NCI-H128 (cell line): ENCODE data around the gene ADORA1.

Experiments used
- DNase-seq: peaks from one replicate; lab custom pipeline; 2025; ENCODE audit not compliant: unreplicated experiment; lab: John Stamatoyannopoulos, UW

Gene ADORA1

GRCh38 chr1:203093754-203094410 lies 33.6 kb upstream of the ADORA1 start:
- DNase-seq = no peak

- no peak for DNase-seq
These were observed 32.4 kb upstream of the ADORA1 start for GRCh38 chr1:203095061-203095690.

GRCh38 chr1:203096566-203096965 lies 31.0 kb upstream of the ADORA1 start:
- no peak for DNase-seq

GRCh38 chr1:203097001-203097400 lies 30.5 kb upstream of the ADORA1 start:
- DNase-seq = no peak

- no peak for DNase-seq
These were observed 29.1 kb upstream of the ADORA1 start for GRCh38 chr1:203098445-203098844.

GRCh38 chr1:203098914-203099520 lies 28.5 kb upstream of the ADORA1 start:
- DNase-seq = no peak

GRCh38 chr1:203099805-203100515 lies 27.6 kb upstream of the ADORA1 start:
- DNase-seq = no peak

GRCh38 chr1:203100516-203100869 lies 27.0 kb upstream of the ADORA1 start:
- DNase-seq = no peak

- DNase-seq = no peak
These were observed 25.5 kb upstream of the ADORA1 start for GRCh38 chr1:203101813-203102634.

- no peak for DNase-seq
These were observed 24.3 kb upstream of the ADORA1 start for GRCh38 chr1:203103216-203103615.

GRCh38 chr1:203103829-203104495 lies 23.6 kb upstream of the ADORA1 start:
- DNase-seq = no peak

- no peak for DNase-seq
These were observed 22.6 kb upstream of the ADORA1 start for GRCh38 chr1:203104789-203105390.

GRCh38 chr1:203112475-203112874 lies 15.1 kb upstream of the ADORA1 start:
- DNase-seq = no peak

GRCh38 chr1:203113308-203113707 lies 14.2 kb upstream of the ADORA1 start:
- no peak for DNase-seq

- no peak for DNase-seq
These were observed 13.3 kb upstream of the ADORA1 start for GRCh38 chr1:203114202-203114601.

- no peak for DNase-seq
These were observed 11.3 kb upstream of the ADORA1 start for GRCh38 chr1:203116091-203116820.

- peak; percentile 43 for DNase-seq
These were observed 9.6 kb upstream of the ADORA1 start for GRCh38 chr1:203117611-203118575.
